NCI-H1694 (cell line): ENCODE data around the gene RBM46.
"Not testable (repeated sequence)": the region's sequence is repeated elsewhere in the genome, so short reads cannot be mapped to it uniquely, and the experiment has no call there.

Experiments used
- DNase-seq: peaks from one replicate; lab custom pipeline; 2025; lab: John Stamatoyannopoulos, UW

The RBM46 gene

GRCh38 chr4:154836513-154836912 is 55.4 kb downstream of the RBM46 start:
- no peak for DNase-seq

DNA sequence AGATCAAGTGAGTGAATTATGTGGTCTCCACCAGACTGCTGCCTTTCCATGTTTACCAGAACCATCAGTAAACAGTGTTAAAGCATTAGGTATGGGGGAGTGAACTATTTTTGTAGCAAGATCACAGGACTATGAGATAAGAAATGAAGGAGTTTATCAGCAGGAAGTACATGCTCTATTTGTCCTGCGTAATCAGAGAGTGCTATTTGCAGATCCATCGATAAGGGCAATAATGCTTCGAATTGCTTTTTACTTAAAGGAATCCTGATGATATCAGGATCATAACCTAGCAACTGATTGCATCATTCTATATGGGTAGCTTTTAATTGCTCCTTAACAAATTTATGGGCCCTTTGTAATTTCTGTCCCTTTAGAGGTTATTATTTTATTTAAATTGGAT is 57.1 kb downstream of the RBM46 start:
- DNase-seq, result no peak

- no peak for DNase-seq
Measured at GRCh38 chr4:154838694-154839093, 57.6 kb downstream of the RBM46 start.

DNA sequence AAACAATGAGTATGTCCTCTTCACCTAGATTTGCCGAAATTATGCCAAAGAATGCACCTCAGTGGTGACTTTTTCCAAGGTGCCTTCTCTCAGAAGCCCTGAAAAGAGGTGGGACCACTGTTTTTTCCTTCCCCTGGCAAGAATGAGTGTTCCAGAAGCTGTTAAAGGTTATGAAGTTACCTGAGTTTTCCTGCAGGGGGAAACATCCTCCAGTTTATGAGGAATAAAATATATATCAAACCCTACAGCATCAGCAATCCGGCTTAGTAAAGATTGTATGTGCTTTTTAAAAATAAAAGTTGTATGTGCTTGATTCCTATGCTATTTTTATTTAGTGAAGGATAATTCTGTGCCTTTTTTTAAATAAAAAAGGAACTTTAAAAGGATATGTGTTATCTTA is 73.3 kb downstream of the RBM46 start:
- DNase-seq, result no peak

GRCh38 chr4:154858166-154858565 is 77.1 kb downstream of the RBM46 start:
- DNase-seq, result no peak

DNA sequence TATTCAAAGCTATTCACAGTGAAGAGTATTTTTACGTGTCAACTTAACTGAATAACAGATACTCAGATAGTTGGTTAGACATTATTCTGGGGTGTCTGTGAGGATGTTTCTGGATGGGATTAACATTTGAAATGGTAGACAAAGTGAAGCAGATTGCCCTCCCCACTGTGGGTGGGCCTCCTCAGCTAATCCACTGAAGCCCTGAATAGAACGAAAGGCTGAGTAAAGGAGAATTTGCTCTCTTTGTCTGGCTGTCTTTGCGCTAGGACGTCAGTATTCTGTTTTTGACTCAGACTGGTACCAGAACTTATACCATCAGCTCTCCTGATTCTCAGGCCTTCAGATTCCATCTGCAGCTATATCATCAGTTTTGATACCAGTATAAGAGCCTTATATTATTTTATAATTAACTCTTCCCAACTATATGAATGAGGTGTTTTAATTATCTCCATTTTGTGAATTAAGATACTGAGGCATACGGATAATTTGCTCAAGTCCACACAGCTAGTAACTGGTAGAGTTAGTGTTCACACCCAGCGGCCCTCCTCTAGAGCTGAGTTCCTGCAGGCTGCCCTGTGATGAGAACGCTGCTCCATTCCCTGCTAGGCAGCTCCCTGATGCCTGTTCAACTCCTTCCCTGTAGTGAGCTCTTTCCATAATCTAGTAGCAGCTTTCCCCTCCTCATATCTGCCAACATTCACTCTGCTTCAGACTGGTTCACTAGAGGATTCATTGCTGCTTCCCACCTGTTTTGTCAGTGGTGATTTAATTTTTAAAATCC is 87.5 kb downstream of the RBM46 start:
- no peak for DNase-seq

DNA sequence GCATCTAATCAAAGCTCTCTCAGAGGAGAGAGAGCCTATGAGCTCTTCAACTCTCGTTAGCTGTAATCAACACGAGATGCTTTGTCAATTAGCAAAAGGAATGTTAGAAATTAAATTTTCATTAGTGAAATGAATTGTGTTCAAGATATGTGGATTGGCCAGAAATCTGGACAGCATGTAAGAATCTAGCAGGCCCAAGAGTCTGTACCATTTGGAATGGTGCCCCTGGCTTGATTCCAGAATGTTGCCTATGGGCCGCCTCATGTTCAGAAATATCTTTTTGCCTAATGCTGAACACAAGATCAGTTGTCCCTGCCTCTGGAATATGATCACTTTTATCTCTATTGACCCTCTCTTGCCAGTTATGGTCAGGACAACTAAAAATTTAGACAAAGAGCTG is 88.2 kb downstream of the RBM46 start:
- no peak for DNase-seq

DNA sequence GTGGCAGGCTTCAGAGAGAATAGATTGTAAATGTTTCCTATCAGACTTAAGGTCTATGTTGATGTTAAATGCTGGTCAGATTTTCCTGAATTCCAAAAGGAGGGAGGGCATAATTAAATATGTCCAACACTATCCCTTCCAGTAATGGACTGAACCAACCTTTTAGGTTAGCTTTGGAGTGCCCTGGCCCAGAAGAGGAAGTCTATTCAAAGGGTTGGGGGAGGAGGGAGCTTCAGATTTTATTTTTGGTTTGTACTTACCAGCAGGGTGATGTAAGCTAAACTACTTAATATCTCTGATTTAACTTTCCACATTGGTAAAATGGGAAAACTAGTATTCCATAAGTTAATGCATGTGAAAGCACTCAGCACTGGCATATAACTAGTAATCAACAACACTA is 91.1 kb downstream of the RBM46 start:
- DNase-seq, result no peak

DNA sequence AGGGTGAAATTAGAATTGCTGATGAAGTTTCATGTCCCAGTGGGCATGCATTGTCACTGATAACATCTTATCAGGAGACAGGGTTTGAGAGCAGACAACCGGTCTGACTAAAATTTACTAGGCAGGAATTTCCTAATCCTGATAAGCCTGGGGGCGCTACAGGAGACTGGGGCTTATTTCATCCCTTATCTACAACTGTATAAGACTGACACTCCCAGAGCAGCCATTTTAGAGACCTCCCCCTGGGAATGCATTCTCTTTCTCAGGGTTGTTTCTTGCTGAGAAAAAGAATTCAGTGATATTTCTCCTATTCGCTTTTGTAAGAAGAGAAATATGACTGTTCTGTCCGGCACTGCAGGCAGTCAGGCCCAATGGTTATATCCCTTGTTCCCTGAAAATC is 93.0 kb downstream of the RBM46 start:
- not testable (repeated sequence) for DNase-seq

DNA sequence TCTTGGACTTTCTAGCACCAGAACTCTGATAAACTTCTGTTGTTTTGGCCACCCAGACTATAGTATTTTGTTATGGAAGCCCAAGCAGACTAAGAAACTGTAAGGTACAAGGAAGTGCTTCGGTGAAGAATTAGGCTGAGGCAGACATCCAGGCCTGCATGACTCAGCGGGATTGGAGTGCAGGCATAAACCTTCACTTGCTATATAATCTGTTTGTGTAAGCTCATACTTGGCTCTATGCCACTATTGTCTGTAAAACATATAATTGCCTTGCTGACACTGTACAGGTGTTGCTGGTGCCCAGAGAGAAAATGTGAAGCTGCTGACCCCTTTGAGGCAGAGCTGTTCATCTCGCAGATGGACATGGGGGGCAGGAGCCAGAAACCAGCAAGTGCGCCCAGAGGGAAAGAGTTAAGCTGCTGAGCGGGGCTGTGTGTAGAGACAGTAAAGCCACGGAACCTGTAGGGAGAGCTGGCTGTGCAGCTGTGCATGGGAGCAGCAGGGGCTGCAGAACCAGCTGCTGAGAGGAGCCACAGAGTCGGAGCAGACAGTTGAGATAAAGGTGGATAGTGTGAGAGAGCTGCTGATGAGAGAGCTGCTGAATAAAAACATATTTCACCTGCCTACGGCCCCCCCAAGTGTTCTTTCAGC is 96.2 kb downstream of the RBM46 start:
- no peak for DNase-seq
